Central memory CD8-positive, alpha-beta T cell (primary cell): Measurements from ENCODE around the gene DOC2A.

ENCODE experiments used
- ATAC-seq: fragments of 150-1000 bp; cut with Tn5 transposase; replicated peaks from 2 replicates; pipeline ENCODE4 v1.10.0; 2022; ENCODE audit warnings: mild to moderate bottlenecking, moderate FRiP score, moderate number of reproducible peaks; ENCODE audit not compliant: poor library complexity, severe bottlenecking; ENCODE audit errors: extremely low read depth
- DNase-seq, 2 donors: peaks; one replicate each; pipeline ENCODE4 v3.0.0; 2021; ENCODE audit warnings: low spot score in 2 of 2
- H3K27ac Mint-ChIP-seq: one replicate; pipeline ENCODE4 v1.8.0; 2022; ENCODE audit warnings: low read depth, mild to moderate bottlenecking, moderate library complexity, mixed read lengths
- H3K27me3 Mint-ChIP-seq: one replicate; pipeline ENCODE4 v1.8.0; 2022; ENCODE audit warnings: mixed read lengths
- H3K36me3 Mint-ChIP-seq: one replicate; pipeline ENCODE4 v1.8.0; 2022; ENCODE audit warnings: mild to moderate bottlenecking, moderate library complexity, mixed read lengths; ENCODE audit not compliant: insufficient read depth
- H3K4me1 Mint-ChIP-seq: one replicate; pipeline ENCODE4 v1.8.0; 2022; ENCODE audit warnings: mixed read lengths
- H3K4me3 Mint-ChIP-seq: one replicate; pipeline ENCODE4 v1.8.0; 2022; ENCODE audit warnings: mild to moderate bottlenecking, moderate library complexity, mixed read lengths
- H3K9me3 Mint-ChIP-seq: one replicate; pipeline ENCODE4 v1.8.0; 2022; ENCODE audit warnings: mixed read lengths

Gene DOC2A

GRCh38 chr16:29975811-29976511 is 34.9 kb downstream of the DOC2A start:
- Mint-ChIP-seq H3K4me1 (peaks cover 46% of the 10 kb centered on the region), H3K4me3 (peak overlapping the region; percentile 99), H3K9me3 (no peaks in the 10 kb centered on the region), H3K27me3 (no peaks in the 10 kb centered on the region), H3K27ac (peak overlapping the region; percentile 23), H3K36me3 (peaks cover 19% of the 10 kb centered on the region)
- ATAC-seq (no peak), DNase-seq (no peak)

- Mint-ChIP-seq H3K9me3 (no peaks in the 10 kb centered on the region), H3K4me3 (peak overlapping the region; percentile 99), H3K4me1 (peaks cover 46% of the 10 kb centered on the region), H3K27ac (peak overlapping the region; percentile 23), H3K27me3 (no peaks in the 10 kb centered on the region), H3K36me3 (peaks cover 16% of the 10 kb centered on the region)
- ATAC-seq = no peak
- no peak for DNase-seq
These were observed 35.7 kb downstream of the DOC2A start for GRCh38 chr16:29975134-29975538.

GRCh38 chr16:29974291-29975133 is 36.3 kb downstream of the DOC2A start:
- DNase-seq = no peak
- Mint-ChIP-seq H3K4me3 (peak overlapping the region; percentile 99), H3K27me3 (no peaks in the 10 kb centered on the region), H3K36me3 (peaks cover 13% of the 10 kb centered on the region), H3K4me1 (peaks cover 46% of the 10 kb centered on the region), H3K27ac (peak overlapping the region; percentile 23), H3K9me3 (no peaks in the 10 kb centered on the region)
- ATAC-seq = no peak

GRCh38 chr16:29973384-29974246 is 37.2 kb downstream of the DOC2A start, which contains the start of gene TAOK2:
TSS of gene TAOK2 (plus strand) at chr16:29973868. CDS start at chr16:29977773, 3,905 bp downstream.
- H3K4me1 Mint-ChIP-seq = peaks cover 46% of the 10 kb centered on the region
- ATAC-seq (peak; percentile 81), DNase-seq (peak; percentile 85 to 87)
- no peaks in the 10 kb centered on the region for H3K9me3 Mint-ChIP-seq
- peaks cover 10% of the 10 kb centered on the region for H3K36me3 Mint-ChIP-seq
- peak within 1 kb of the TSS; percentile 23 for H3K27ac Mint-ChIP-seq
- H3K27me3 Mint-ChIP-seq = no peaks in the 10 kb centered on the region
- H3K4me3 Mint-ChIP-seq = peak within 1 kb of the TSS; percentile 99

- ATAC-seq (no peak), DNase-seq (no peak)
- no peaks in the 10 kb centered on the region for H3K27me3 Mint-ChIP-seq
- no peaks in the 10 kb centered on the region for H3K9me3 Mint-ChIP-seq
- peak overlapping the region; percentile 23 for H3K27ac Mint-ChIP-seq
- peak overlapping the region; percentile 99 for H3K4me3 Mint-ChIP-seq
- H3K36me3 Mint-ChIP-seq = peaks cover 13% of the 10 kb centered on the region
- H3K4me1 Mint-ChIP-seq = peaks cover 46% of the 10 kb centered on the region
These were observed 37.8 kb downstream of the DOC2A start for GRCh38 chr16:29972992-29973383.

- DNase-seq = no peak
- no peak for ATAC-seq
- H3K9me3 Mint-ChIP-seq = no peaks in the 10 kb centered on the region
- H3K27me3 Mint-ChIP-seq = no peaks in the 10 kb centered on the region
- H3K27ac Mint-ChIP-seq = peak overlapping the region; percentile 23
- peaks cover 13% of the 10 kb centered on the region for H3K36me3 Mint-ChIP-seq
- H3K4me1 Mint-ChIP-seq = peaks cover 43% of the 10 kb centered on the region
- peak overlapping the region; percentile 99 for H3K4me3 Mint-ChIP-seq
These were observed 38.3 kb downstream of the DOC2A start for GRCh38 chr16:29972500-29972899.

GRCh38 chr16:29971304-29971703 is 39.5 kb downstream of the DOC2A start:
- H3K27me3 Mint-ChIP-seq = no peaks in the 10 kb centered on the region
- peak overlapping the region; percentile 36 for H3K27ac Mint-ChIP-seq
- H3K4me1 Mint-ChIP-seq = peaks cover 31% of the 10 kb centered on the region
- H3K4me3 Mint-ChIP-seq = no peak overlapping the region
- no peaks in the 10 kb centered on the region for H3K9me3 Mint-ChIP-seq
- H3K36me3 Mint-ChIP-seq = peaks cover 13% of the 10 kb centered on the region
- no peak for DNase-seq
- no peak for ATAC-seq

- peaks cover 6% of the 10 kb centered on the region for H3K4me1 Mint-ChIP-seq
- peaks cover 11% of the 10 kb centered on the region for H3K36me3 Mint-ChIP-seq
- ATAC-seq = no peak
- no peak overlapping the region for H3K27ac Mint-ChIP-seq
- no peaks in the 10 kb centered on the region for H3K9me3 Mint-ChIP-seq
- no peak overlapping the region for H3K4me3 Mint-ChIP-seq
- H3K27me3 Mint-ChIP-seq = no peaks in the 10 kb centered on the region
- DNase-seq = no peak
These were observed 42.6 kb downstream of the DOC2A start for GRCh38 chr16:29968205-29968604.

GRCh38 chr16:29963021-29963743 is 47.6 kb downstream of the DOC2A start:
- no peak for DNase-seq
- Mint-ChIP-seq H3K36me3 (peaks cover 9% of the 10 kb centered on the region), H3K27me3 (no peaks in the 10 kb centered on the region), H3K9me3 (no peaks in the 10 kb centered on the region), H3K4me1 (peaks cover 16% of the 10 kb centered on the region), H3K4me3 (peak overlapping the region; percentile 89), H3K27ac (peak overlapping the region; percentile 91)
- no peak for ATAC-seq

GRCh38 chr16:29962344-29962994 is 48.4 kb downstream of the DOC2A start:
- Mint-ChIP-seq H3K27me3 (no peaks in the 10 kb centered on the region), H3K4me1 (peaks cover 16% of the 10 kb centered on the region), H3K4me3 (peak overlapping the region; percentile 89), H3K27ac (peak overlapping the region; percentile 91), H3K36me3 (peaks cover 9% of the 10 kb centered on the region), H3K9me3 (no peaks in the 10 kb centered on the region)
- DNase-seq (no peak), ATAC-seq (no peak)

- Mint-ChIP-seq H3K4me1 (peaks cover 16% of the 10 kb centered on the region), H3K4me3 (peak within 1 kb of the TSS; percentile 89), H3K9me3 (no peaks in the 10 kb centered on the region), H3K27ac (peak within 1 kb of the TSS; percentile 91), H3K27me3 (no peaks in the 10 kb centered on the region), H3K36me3 (peaks cover 9% of the 10 kb centered on the region)
- peak; percentile 93 for DNase-seq
- ATAC-seq = peak; percentile 90
These were observed 49.1 kb downstream of the DOC2A start, which contains the start of gene TMEM219 for GRCh38 chr16:29961479-29962343. TSS of gene TMEM219 (plus strand) at chr16:29962079. CDS start at chr16:29963144, 1,065 bp downstream.
